Progenitor cell of endocrine pancreas (in vitro differentiated cells): ENCODE data around the gene FRMD4A. TPM values are rescaled to one million over a fixed set of nuclear protein-coding genes. Genes with fewer than 3 reads are reported as not detected.

Experiments
- DNase-seq: peaks from one replicate; pipeline ENCODE4 v3.0.0; 2021; ENCODE audit warnings: low spot score; ENCODE audit not compliant: unreplicated experiment
- H3K27ac Mint-ChIP-seq: 2 replicates; pipeline ENCODE4 v1.8.0; 2021; ENCODE audit warnings: mild to moderate bottlenecking, moderate library complexity, mixed read lengths
- H3K27me3 Mint-ChIP-seq: 2 replicates; pipeline ENCODE4 v1.8.0; 2021; ENCODE audit warnings: mixed read lengths
- H3K36me3 Mint-ChIP-seq: 2 replicates; pipeline ENCODE4 v1.8.0; 2022; ENCODE audit warnings: mixed read lengths; ENCODE audit not compliant: insufficient read depth
- H3K4me1 Mint-ChIP-seq: 2 replicates; pipeline ENCODE4 v1.8.0; 2021; ENCODE audit warnings: low read depth, mixed read lengths
- H3K4me3 Mint-ChIP-seq: 2 replicates; pipeline ENCODE4 v1.8.0; 2021; ENCODE audit warnings: low read depth, mild to moderate bottlenecking, moderate library complexity, mixed read lengths
- H3K9me3 Mint-ChIP-seq: 2 replicates; pipeline ENCODE4 v1.8.0; 2021; ENCODE audit warnings: low read depth, mixed read lengths
- total RNA-seq: library from RNA; stranded (reverse); gene quantifications from 2 replicates; pipeline ENCODE4 v1.2.1, GENCODE V29; 2021
- TF ChIP-seq, protein P1 (sequence below): fragments of 200-600 bp; sonication (generic); IDR thresholded peaks from one replicate; pipeline ENCODE4 v1.5.0; 2021; ENCODE audit warnings: antibody characterized with exemption, mild to moderate bottlenecking; ENCODE audit not compliant: unreplicated experiment

Gene FRMD4A
- total RNA-seq, 1 donor from 2014 or later, result 42.2 TPM

- no peak overlapping the region for H3K4me3 Mint-ChIP-seq
- H3K27me3 Mint-ChIP-seq, result peaks cover 42% of the 10 kb centered on the region
- TF ChIP-seq, protein P1, sequence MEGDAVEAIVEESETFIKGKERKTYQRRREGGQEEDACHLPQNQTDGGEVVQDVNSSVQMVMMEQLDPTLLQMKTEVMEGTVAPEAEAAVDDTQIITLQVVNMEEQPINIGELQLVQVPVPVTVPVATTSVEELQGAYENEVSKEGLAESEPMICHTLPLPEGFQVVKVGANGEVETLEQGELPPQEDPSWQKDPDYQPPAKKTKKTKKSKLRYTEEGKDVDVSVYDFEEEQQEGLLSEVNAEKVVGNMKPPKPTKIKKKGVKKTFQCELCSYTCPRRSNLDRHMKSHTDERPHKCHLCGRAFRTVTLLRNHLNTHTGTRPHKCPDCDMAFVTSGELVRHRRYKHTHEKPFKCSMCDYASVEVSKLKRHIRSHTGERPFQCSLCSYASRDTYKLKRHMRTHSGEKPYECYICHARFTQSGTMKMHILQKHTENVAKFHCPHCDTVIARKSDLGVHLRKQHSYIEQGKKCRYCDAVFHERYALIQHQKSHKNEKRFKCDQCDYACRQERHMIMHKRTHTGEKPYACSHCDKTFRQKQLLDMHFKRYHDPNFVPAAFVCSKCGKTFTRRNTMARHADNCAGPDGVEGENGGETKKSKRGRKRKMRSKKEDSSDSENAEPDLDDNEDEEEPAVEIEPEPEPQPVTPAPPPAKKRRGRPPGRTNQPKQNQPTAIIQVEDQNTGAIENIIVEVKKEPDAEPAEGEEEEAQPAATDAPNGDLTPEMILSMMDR, result no peak
- no peak overlapping the region for H3K27ac Mint-ChIP-seq
- H3K9me3 Mint-ChIP-seq, result no peaks in the 10 kb centered on the region
- peaks cover 31% of the 10 kb centered on the region for H3K36me3 Mint-ChIP-seq
- no peak for DNase-seq
- peaks cover 36% of the 10 kb centered on the region for H3K4me1 Mint-ChIP-seq
Observed at GRCh38 chr10:13678101-13678843, 652.5 kb downstream of the FRMD4A start.

- Mint-ChIP-seq H3K9me3 (no peaks in the 10 kb centered on the region), H3K4me3 (no peak overlapping the region), H3K27me3 (peaks cover 38% of the 10 kb centered on the region), H3K36me3 (peaks cover 34% of the 10 kb centered on the region), H3K4me1 (peaks cover 46% of the 10 kb centered on the region), H3K27ac (peak overlapping the region; percentile 19)
- TF ChIP-seq, protein P1, result no peak
- no peak for DNase-seq
Observed at GRCh38 chr10:13674645-13675588, 655.8 kb downstream of the FRMD4A start.

DNA sequence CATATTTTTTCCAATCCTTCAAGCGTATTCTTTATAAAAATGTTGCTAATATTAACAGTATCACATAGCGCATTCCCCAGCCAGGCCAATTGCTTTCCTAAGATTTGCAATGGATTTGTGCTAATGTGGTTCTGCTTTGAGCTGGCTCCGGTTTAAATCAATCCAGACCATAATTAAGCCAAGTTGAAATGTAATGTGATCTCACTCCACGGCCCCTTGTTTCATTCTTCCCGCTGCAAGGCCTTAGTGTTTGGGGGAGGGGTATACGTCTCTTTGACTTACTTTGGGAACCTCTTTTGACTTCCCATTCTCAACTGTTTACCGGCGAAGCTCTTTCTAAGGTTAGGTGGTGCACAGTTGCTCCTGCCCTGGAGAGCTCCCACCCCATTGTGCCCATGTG lies 657.6 kb downstream of the FRMD4A start:
- peaks cover 49% of the 10 kb centered on the region for H3K4me1 Mint-ChIP-seq
- TF ChIP-seq, protein P1, result no peak
- H3K27me3 Mint-ChIP-seq, result peaks cover 25% of the 10 kb centered on the region
- peak overlapping the region; percentile 1 for H3K4me3 Mint-ChIP-seq
- H3K9me3 Mint-ChIP-seq, result no peaks in the 10 kb centered on the region
- H3K36me3 Mint-ChIP-seq, result peaks cover 40% of the 10 kb centered on the region
- peak overlapping the region; percentile 73 for H3K27ac Mint-ChIP-seq
- DNase-seq, result no peak

GRCh38 chr10:13672548-13672947 lies 658.2 kb downstream of the FRMD4A start:
- no peaks in the 10 kb centered on the region for H3K9me3 Mint-ChIP-seq
- TF ChIP-seq, protein P1, result no peak
- H3K27ac Mint-ChIP-seq, result no peak overlapping the region
- peaks cover 49% of the 10 kb centered on the region for H3K4me1 Mint-ChIP-seq
- peak overlapping the region; percentile 11 for H3K4me3 Mint-ChIP-seq
- DNase-seq, result no peak
- peaks cover 26% of the 10 kb centered on the region for H3K27me3 Mint-ChIP-seq
- peaks cover 45% of the 10 kb centered on the region for H3K36me3 Mint-ChIP-seq

DNA sequence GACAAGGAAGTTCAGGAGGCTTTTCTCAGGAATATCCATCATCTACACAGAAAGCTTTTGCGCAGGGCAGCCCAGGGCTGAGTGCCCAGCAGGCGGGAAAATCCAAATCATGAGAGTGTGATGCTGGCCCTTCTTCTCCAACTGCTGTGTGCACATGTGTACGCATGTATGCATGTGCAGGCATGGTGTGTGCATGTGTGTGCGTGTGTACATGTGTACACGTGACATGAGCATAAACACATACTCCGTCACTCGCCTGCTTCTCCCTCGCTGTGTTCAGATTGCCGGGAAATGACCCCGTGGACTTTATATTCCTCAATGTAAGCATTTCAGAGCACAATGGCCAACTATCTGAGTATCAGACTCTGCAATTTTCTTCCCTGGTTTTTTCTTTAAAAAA lies 658.8 kb downstream of the FRMD4A start:
- H3K27ac Mint-ChIP-seq, result no peak overlapping the region
- no peak overlapping the region for H3K4me3 Mint-ChIP-seq
- TF ChIP-seq, protein P1, result no peak
- peaks cover 42% of the 10 kb centered on the region for H3K36me3 Mint-ChIP-seq
- peaks cover 22% of the 10 kb centered on the region for H3K27me3 Mint-ChIP-seq
- DNase-seq, result no peak
- no peaks in the 10 kb centered on the region for H3K9me3 Mint-ChIP-seq
- H3K4me1 Mint-ChIP-seq, result peaks cover 48% of the 10 kb centered on the region
